ENCODE results near the gene GNPDA1. TPM values are rescaled to one million over a fixed set of nuclear protein-coding genes. Genes with fewer than 3 reads are reported as not detected.

GNPDA1 gene
- total RNA-seq, 4 donors from 2014 or later: 14.0 to 29.7 (median 16.3) TPM

DNA sequence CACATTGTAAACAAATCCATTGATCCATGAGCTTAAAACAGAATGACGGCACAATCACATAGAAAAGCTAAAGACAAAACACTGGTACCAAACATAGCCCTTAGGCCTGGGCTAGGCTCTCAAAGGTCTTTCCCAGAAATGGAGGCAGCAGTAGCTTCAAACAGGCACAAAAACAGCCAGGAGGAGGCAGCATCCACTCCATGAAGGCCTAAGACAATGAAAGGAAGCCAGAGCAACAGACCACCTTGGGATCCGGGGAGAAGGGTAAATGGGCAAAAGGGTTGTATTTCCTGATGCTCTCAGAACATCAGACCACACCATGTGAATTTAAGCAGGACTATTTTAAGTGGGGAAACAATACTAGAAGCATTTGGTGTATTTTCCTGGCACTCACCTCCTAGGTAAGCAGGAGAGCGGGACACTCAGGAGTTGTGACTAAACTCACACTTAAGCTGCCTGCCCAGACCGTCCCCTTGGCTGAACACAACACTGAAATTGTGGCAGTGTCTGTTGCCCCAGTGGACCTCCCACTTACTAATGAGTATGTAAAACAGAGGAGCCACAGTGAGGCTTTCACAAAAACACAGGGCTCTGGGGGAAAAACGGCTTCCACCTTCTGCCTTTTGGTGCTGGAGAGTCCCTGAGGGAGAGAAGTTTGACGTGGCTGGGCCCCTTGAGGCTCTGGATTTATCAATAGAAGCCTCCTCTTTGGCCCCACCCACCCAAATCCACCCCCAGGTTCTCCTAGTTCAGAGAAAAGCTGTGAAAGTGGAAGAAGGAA, 11.9 kb downstream of the GNPDA1 start:
- H3K4me3 ChIP-seq: no peak overlapping the region
- H3K27me3 ChIP-seq: no peaks in the 10 kb centered on the region
- H3K27ac ChIP-seq: peak overlapping the region in 2 of 4 donors; percentile 4 to 52
- TF ChIP-seq EP300 (IDR thresholded peaks at IDR 0.05): no peak
- TF ChIP-seq, protein P1, sequence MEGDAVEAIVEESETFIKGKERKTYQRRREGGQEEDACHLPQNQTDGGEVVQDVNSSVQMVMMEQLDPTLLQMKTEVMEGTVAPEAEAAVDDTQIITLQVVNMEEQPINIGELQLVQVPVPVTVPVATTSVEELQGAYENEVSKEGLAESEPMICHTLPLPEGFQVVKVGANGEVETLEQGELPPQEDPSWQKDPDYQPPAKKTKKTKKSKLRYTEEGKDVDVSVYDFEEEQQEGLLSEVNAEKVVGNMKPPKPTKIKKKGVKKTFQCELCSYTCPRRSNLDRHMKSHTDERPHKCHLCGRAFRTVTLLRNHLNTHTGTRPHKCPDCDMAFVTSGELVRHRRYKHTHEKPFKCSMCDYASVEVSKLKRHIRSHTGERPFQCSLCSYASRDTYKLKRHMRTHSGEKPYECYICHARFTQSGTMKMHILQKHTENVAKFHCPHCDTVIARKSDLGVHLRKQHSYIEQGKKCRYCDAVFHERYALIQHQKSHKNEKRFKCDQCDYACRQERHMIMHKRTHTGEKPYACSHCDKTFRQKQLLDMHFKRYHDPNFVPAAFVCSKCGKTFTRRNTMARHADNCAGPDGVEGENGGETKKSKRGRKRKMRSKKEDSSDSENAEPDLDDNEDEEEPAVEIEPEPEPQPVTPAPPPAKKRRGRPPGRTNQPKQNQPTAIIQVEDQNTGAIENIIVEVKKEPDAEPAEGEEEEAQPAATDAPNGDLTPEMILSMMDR (IDR thresholded peaks at IDR 0.05): no peak
- no peak for TF ChIP-seq POLR2A (IDR thresholded peaks at IDR 0.05)
- no peaks in the 10 kb centered on the region for H3K9me3 ChIP-seq
- 55 to 60% methylated on average over 6 of the region's 6 CpGs for WGBS, 2 donors
- H3K4me1 ChIP-seq: peaks cover 0 to 7% (median 0%) of the 10 kb centered on the region in 4 donors
- H3K36me3 ChIP-seq: peaks cover 0 to 74% (median 4%) of the 10 kb centered on the region in 3 donors
- DNase-seq (ENCODE audit: low spot score in 2 of 2): no peak

DNA sequence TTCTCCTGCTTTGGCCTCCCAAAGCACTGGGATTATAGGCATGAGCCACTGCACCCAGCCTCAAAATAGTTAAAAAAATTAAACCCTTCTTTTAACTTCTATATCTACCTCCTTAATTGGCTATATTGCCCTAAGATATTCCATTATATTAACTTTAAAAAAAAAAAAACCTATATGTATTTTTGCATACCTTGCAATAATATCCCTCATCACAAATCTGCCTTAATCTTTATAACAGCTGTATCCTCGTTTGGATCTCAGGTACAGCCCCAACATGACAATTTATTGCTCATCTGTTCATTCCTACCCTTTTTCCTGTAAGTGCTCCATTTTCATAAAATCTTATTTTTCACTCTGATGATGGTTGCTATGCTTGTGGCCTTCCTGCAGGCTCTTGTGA, 12.7 kb downstream of the GNPDA1 start:
- 56 to 58% methylated on average over 1 of the region's 1 CpG for WGBS, 2 donors
- Histone ChIP-seq H3K27ac (no peak overlapping the region), H3K4me3 (no peak overlapping the region), H3K4me1 (peaks cover 0 to 7% (median under 1%) of the 10 kb centered on the region in 4 donors), H3K36me3 (peaks cover 0 to 67% (median 4%) of the 10 kb centered on the region in 3 donors), H3K27me3 (no peaks in the 10 kb centered on the region), H3K9me3 (no peaks in the 10 kb centered on the region)
- no peak for TF ChIP-seq EP300 (IDR thresholded peaks at IDR 0.05)
- no peak for TF ChIP-seq POLR2A (IDR thresholded peaks at IDR 0.05)
- TF ChIP-seq, protein P1 (IDR thresholded peaks at IDR 0.05): no peak
- no peak for DNase-seq (ENCODE audit: low spot score in 2 of 2)

DNA sequence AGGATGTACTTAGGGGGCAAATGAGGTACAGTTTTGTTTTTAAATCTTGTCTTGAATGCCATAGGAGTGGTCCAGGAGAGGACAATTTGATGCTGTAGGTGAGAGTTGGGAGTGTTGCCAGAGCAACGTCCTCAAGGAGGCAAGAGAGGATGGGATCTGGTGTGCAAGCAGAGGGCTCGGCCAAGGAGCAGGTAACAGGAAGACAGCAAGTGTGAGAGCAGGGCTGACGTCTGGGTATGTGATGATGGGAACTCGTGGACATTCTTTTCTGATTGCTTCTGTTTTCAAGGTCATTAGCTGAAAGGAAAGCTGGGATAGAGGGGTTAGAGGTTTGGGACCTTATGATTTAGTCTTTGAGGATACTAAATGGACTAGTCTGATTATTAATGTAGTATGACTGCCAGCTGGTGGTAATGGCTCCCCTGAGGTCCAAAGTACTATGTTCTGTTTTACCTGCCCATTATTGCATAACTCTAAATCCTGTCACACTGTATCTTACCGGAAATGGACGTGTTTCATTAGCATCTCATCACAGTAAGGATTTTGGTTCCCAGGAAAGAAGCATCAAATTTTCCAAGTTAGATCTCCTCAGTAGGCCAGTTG, 15.4 kb downstream of the GNPDA1 start:
- peaks cover 0 to 14% (median 4%) of the 10 kb centered on the region in 4 donors for H3K4me1 ChIP-seq
- WGBS, 2 donors: 62 to 71% methylated on average over 6 of the region's 6 CpGs

DNA sequence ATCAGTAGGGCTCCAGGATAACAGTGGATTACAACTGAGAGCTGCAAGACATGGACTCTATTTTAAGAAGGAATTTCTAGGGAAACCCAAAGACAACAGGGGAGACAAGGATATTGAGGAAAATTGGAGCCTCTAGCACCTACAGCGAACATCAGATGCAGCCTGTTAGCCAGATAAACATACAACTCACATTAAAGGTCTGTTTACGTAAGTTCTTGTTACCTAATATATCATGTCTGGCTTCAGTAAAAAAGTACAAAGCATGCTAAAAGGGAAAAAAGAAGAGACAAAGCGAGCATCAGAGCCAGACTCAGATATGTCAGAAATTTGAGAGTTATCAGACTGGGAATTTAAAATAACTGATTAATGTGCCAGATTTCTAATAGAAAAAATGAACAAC, 17.2 kb downstream of the GNPDA1 start:
- TF ChIP-seq POLR2A (IDR thresholded peaks at IDR 0.05) (no peak), EP300 (IDR thresholded peaks at IDR 0.05) (no peak)
- TF ChIP-seq, protein P1 (IDR thresholded peaks at IDR 0.05): no peak
- H3K9me3 ChIP-seq: no peaks in the 10 kb centered on the region
- WGBS, 2 donors: 96 to 97% methylated on average over 3 of the region's 3 CpGs
- peaks cover 0 to 58% (median 0%) of the 10 kb centered on the region in 3 donors for H3K36me3 ChIP-seq
- no peak overlapping the region for H3K4me3 ChIP-seq
- H3K4me1 ChIP-seq: peaks cover 0 to 15% (median 4%) of the 10 kb centered on the region in 4 donors
- DNase-seq (ENCODE audit: low spot score in 2 of 2): no peak
- H3K27me3 ChIP-seq: no peaks in the 10 kb centered on the region
- H3K27ac ChIP-seq: no peak overlapping the region

More for the DNA sequence above, 15.4 kb downstream of the GNPDA1 start:
- Histone ChIP-seq H3K4me3 (no peak overlapping the region), H3K27ac (no peak overlapping the region), H3K9me3 (no peaks in the 10 kb centered on the region), H3K36me3 (peaks cover 0 to 63% (median 4%) of the 10 kb centered on the region in 3 donors), H3K27me3 (no peaks in the 10 kb centered on the region)
- TF ChIP-seq EP300 (IDR thresholded peaks at IDR 0.05): no peak
- TF ChIP-seq POLR2A (IDR thresholded peaks at IDR 0.05): no peak
- TF ChIP-seq, protein P1 (IDR thresholded peaks at IDR 0.05): no peak
- DNase-seq (ENCODE audit: low spot score in 2 of 2): no peak
